Measurements from ENCODE around the gene ATAD3B. TPM values are rescaled to one million over a fixed set of nuclear protein-coding genes. Genes with fewer than 3 reads are reported as not detected.
A peak's percentile ranks its signal among the peaks of the same experiment; 100 is the strongest.

Gene ATAD3B
- total RNA-seq, 1 experiment from 2014 or later = 62.9 TPM

- no peak for TF ChIP-seq EZH2phosphoT487 (IDR thresholded peaks at IDR 0.05; ENCODE audit: borderline replicate concordance)
- TF ChIP-seq, protein P1, sequence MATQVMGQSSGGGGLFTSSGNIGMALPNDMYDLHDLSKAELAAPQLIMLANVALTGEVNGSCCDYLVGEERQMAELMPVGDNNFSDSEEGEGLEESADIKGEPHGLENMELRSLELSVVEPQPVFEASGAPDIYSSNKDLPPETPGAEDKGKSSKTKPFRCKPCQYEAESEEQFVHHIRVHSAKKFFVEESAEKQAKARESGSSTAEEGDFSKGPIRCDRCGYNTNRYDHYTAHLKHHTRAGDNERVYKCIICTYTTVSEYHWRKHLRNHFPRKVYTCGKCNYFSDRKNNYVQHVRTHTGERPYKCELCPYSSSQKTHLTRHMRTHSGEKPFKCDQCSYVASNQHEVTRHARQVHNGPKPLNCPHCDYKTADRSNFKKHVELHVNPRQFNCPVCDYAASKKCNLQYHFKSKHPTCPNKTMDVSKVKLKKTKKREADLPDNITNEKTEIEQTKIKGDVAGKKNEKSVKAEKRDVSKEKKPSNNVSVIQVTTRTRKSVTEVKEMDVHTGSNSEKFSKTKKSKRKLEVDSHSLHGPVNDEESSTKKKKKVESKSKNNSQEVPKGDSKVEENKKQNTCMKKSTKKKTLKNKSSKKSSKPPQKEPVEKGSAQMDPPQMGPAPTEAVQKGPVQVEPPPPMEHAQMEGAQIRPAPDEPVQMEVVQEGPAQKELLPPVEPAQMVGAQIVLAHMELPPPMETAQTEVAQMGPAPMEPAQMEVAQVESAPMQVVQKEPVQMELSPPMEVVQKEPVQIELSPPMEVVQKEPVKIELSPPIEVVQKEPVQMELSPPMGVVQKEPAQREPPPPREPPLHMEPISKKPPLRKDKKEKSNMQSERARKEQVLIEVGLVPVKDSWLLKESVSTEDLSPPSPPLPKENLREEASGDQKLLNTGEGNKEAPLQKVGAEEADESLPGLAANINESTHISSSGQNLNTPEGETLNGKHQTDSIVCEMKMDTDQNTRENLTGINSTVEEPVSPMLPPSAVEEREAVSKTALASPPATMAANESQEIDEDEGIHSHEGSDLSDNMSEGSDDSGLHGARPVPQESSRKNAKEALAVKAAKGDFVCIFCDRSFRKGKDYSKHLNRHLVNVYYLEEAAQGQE (IDR thresholded peaks at IDR 0.05; ENCODE audit: low read depth) = no peak
- TF ChIP-seq CEBPB (IDR thresholded peaks at IDR 0.05; ENCODE audit: low read depth) = no peak
- no peak for TF ChIP-seq EZH2 (IDR thresholded peaks at IDR 0.05)
- TF ChIP-seq, protein P2, sequence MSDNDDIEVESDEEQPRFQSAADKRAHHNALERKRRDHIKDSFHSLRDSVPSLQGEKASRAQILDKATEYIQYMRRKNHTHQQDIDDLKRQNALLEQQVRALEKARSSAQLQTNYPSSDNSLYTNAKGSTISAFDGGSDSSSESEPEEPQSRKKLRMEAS (IDR thresholded peaks at IDR 0.05) = no peak
- TF ChIP-seq ZFX (IDR thresholded peaks at IDR 0.05) = peak; percentile 47; the same call in 1 of the 2 replicates
Observed at GRCh38 chr1:1435106-1435903, 36.3 kb upstream of the ATAD3B start, which contains the start of gene VWA1 (continued).

DNA sequence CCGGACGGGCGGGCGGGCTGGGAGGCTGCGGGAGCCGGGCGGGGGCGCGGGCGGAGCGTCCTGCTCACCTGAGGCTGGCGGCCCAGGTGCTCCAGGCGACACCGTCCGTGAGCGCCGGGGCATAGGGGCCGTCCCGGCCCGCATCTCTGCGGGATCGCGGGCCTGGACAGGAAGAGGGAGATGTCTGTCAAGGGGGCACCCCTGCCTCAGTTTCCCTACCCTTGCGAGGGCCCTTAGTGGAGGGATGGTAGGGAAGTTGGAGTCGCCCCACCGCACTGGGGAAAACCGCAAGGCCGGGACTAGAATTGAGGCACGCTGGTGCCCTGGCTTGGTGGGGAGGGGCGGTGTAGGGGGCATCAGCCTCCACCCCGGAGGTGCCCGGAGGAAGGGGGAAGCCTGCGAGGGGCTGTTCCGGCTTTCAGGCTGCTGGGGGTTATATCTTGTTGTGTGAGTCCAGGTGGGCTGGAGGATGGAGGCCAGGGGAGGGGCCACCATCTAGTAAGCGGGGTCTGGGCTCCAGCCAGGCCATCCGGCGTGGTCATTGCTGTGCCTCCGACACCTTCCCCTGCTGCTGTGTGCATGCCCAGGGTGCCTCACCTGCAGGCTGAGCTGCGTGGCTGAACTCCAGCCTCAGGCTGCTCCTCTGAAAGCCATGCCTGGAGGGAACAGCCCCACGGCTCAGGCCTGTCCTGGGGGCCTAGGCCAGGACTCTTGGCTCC lies 35.5 kb upstream of the ATAD3B start:
- H3K9ac ChIP-seq (ENCODE audit: low read length) = peak overlapping the region; percentile 88
- no peaks in the 10 kb centered on the region for H3K36me3 ChIP-seq (ENCODE audit: control insufficient read depth in 1 of 2, insufficient read depth in 2 of 2, low read length in 2 of 2)
- H3K4me3 ChIP-seq (replicated peaks in 1 of 2; ENCODE audit: low read depth in 1 of 2, low read length in 2 of 2) = peak overlapping the region; percentile 80 to 92
- intact Hi-C loops (cut with micrococcal nuclease) = no loop called here
- peaks cover 46 to 63% of the 10 kb centered on the region in 2 experiments for H3K4me1 ChIP-seq (ENCODE audit: control insufficient read depth in 1 of 2, insufficient read depth in 2 of 2, low read length in 2 of 2)
- CTCF ChIA-PET = no interaction called here
- no peaks in the 10 kb centered on the region for H3K9me2 ChIP-seq (ENCODE audit: insufficient read depth)
- ATAC-seq (peak; percentile 3), DNase-seq (ENCODE audit: low read depth, low spot score) (no peak)
- TSS peak; percentile 57 for BruUV-seq (replicated peaks)
- TF ChIP-seq FOSL1 (IDR thresholded peaks at IDR 0.05; ENCODE audit: low read depth) = no peak
- TF ChIP-seq, protein P2 (IDR thresholded peaks at IDR 0.05) = no peak
- peak; percentile 3; the same call in 1 of the 2 replicates for TF ChIP-seq ZFX (IDR thresholded peaks at IDR 0.05)
- no peak for TF ChIP-seq SRF (IDR thresholded peaks at IDR 0.05; ENCODE audit: low read depth)
- peak overlapping the region; percentile 99 for H3K4me2 ChIP-seq (ENCODE audit: low read length)
- H3K27me3 ChIP-seq (ENCODE audit: insufficient read depth, low read length) = no peaks in the 10 kb centered on the region
- peak overlapping the region; percentile 99 for H3K27ac ChIP-seq (ENCODE audit: low read depth, low read length)
- no peak overlapping the region for H2AFZ ChIP-seq (ENCODE audit: low read depth, low read length, poor library complexity, severe bottlenecking)
- RAD21 ChIA-PET (ENCODE audit: low non-redundant PET in 1 of 2, low total read pairs in 2 of 2, uncharacterized antibody in 2 of 2, unreplicated experiment in 2 of 2) = no interaction called here
- H4K20me1 ChIP-seq (ENCODE audit: insufficient read depth) = no peaks in the 10 kb centered on the region
- H3K79me2 ChIP-seq (ENCODE audit: insufficient read depth, low read length) = peaks cover 33% of the 10 kb centered on the region; the same call in 1 of the 2 replicates
- H3K9me3 ChIP-seq (ENCODE audit: control insufficient read depth in 1 of 2, insufficient read depth in 1 of 2, low read depth in 1 of 2, low read length in 2 of 2) = no peaks in the 10 kb centered on the region
- POLR2A ChIA-PET = no interaction called here
